CMK (cell line): Measurements from ENCODE around the gene C2CD4C.
"Not testable (repeated sequence)": the region's sequence is repeated elsewhere in the genome, so short reads cannot be mapped to it uniquely, and the experiment has no call there.

Experiments used
- DNase-seq: peaks from one replicate; pipeline ENCODE4 v3.0.0-alpha.2; 2010; ENCODE audit warnings: low read depth

C2CD4C gene

DNA sequence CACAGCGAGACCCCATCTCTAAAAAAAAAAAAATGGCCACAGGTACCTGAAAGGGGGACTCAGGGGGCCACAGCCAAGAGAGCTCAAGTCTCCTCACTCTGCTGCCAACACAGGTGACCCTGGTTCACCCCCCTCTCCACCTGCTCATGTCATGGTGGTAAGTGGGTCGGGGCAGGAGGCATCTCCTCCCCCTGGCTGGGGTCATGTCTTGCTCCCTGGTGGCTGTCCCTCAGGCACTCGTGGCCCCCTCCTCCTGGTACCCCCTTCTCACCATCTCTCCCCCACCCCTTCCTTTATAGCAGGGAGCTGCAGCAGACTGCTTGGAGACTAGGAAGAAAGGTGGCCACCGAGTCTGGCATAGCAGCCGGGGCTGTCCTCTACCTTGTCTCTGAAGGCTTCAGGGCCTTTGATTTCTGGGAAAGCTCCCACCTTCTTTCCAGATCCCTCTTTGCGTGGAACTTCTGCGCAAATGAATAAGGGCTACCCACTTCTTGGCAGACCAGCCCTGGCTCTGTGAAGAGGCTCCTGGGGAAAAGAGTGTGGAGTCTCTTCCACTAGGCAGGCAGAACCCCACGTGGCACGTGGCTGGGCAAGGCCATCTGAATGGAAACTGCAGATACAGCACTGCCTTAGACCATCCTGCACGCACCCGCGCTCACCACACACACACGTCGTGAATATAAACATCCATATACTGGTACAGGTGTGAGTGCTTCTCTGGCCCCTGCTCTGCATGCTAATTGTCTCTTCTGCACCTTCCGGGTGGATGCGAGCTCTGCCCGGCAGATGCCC lies 44.3 kb downstream of the C2CD4C start:
- DNase-seq: no peak

DNA sequence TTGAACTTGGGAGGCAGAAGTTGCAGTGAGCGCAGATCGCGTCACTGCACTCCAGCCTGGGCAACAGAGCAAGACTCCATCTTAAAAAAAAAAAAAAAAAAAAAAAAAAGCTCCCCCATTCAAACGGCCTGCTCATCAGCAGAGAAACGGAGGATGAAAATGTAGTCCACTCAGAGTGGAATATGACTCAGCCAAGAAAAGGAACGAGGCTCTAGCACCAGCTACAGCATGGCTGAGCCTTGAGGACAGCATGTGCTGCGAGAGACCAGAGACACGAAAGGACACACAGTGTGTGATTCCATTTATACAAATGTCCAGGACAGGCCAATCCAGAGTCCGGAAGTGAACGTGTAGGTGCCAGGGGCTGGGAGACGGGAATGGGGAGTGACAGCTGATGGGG lies 46.3 kb downstream of the C2CD4C start:
- no peak for DNase-seq

DNA sequence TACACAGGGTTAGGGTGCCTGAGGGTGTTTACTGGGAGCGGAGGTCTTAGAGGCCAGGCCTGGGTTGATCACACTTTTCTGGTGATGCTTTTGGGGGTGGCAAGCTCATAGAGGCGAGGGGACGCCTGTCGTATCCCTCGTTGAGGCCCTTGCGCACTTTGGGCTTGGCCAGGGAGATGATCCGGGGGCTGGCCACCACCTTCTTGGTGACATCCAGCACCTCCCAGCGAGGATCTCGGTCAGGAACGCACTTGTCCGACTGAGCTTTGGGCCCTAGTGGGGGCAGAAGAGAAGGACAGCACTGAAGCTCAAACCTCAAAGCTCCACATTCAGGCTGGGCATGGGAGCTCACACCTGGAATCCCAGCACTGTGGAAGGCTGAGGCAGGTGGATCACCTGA lies 46.8 kb downstream of the C2CD4C start:
- no peak for DNase-seq

DNA sequence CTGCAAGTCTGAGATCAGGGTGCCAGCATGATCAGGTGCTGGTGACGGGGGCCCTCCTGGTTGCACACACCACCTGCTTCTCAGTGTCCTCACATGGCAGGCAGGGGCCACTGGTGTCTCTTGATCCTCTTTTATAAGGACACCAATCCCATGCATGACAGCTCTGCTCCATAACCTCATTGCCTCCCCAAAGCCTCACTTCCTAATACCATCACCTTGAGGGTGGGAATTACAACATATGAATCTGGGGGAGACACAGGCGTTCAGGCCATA lies 49.4 kb downstream of the C2CD4C start:
- DNase-seq: no peak

DNA sequence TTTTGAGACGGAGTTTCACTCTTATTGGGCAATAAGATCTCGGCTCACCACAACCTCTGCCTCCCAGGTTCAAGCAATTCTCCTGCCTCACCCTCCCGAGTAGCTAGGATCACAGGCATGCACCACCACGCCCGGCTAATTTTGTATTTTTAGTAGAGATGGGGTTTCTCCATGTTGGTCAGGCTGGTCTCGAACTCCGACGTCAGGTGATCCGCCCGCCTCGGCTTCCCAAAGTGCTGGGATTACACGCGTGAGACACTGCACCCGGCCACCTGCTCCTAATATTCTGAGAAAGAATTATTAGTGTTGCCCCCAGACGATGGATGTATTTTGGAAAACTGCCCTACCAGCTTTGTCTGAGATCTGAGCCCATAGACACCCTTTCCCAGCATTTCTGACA lies 53.4 kb downstream of the C2CD4C start:
- DNase-seq: not testable (repeated sequence)
